ENCODE results near the gene MDGA2. TPM values are rescaled to one million over a fixed set of nuclear protein-coding genes. Genes with fewer than 3 reads are reported as not detected.

The MDGA2 gene
- total and polyA plus RNA-seq, 2 of the 8 experiments (the other 6 are each of a cell fraction or from before 2014, with no cell fraction given): 0.11 to 0.69 TPM

- no peak for TF ChIP-seq TEAD4 (IDR thresholded peaks at IDR 0.05; ENCODE audit: low read depth, low read length)
- no peak for TF ChIP-seq ZNF274 (IDR thresholded peaks at IDR 0.05; ENCODE audit: borderline replicate concordance, extremely low read depth, low read length)
- no peak for TF ChIP-seq POU5F1 (IDR thresholded peaks at IDR 0.05; ENCODE audit: low read depth, low read length)
Measured at GRCh38 chr14:47483449-47483848, 192.0 kb downstream of the MDGA2 start (continued).

All from H1 (cell line).